Fibroblast of mammary gland (primary cell): Measurements from ENCODE around the gene BACE1.
"Not testable (repeated sequence)": the region's sequence is repeated elsewhere in the genome, so short reads cannot be mapped to it uniquely, and the experiment has no call there.

Experiments used
- DNase-seq: peaks from one replicate; pipeline ENCODE4 v3.0.0-alpha.2; 2010; ENCODE audit warnings: low read depth
- H3K4me3 ChIP-seq: 2 replicates; pipeline ENCODE4 v1.5.1; 2011; ENCODE audit warnings: low read depth, mild to moderate bottlenecking, low read length, moderate library complexity; ENCODE audit not compliant: control insufficient read depth
- CTCF ChIP-seq: conservative IDR thresholded peaks from 2 replicates; pipeline ENCODE4 v1.5.1; 2011; ENCODE audit warnings: low read depth, low read length, inconsistent platforms; ENCODE audit not compliant: control insufficient read depth, insufficient read depth

Gene BACE1

GRCh38 chr11:117335399-117335798 is 19.3 kb upstream of the BACE1 start:
- H3K4me3 ChIP-seq: no peak overlapping the region
- no peak for TF ChIP-seq CTCF

GRCh38 chr11:117334896-117335295 is 18.8 kb upstream of the BACE1 start:
- DNase-seq: no peak
- TF ChIP-seq CTCF: no peak
- H3K4me3 ChIP-seq: no peak overlapping the region

More at GRCh38 chr11:117335399-117335798, 19.3 kb upstream of the BACE1 start:
- DNase-seq: no peak

GRCh38 chr11:117333917-117334316 is 17.9 kb upstream of the BACE1 start:
- no peak overlapping the region for H3K4me3 ChIP-seq
- TF ChIP-seq CTCF: no peak
- DNase-seq: no peak

GRCh38 chr11:117332843-117333242 is 16.8 kb upstream of the BACE1 start:
- H3K4me3 ChIP-seq: no peak overlapping the region
- DNase-seq: no peak
- no peak for TF ChIP-seq CTCF

- TF ChIP-seq CTCF: no peak
- DNase-seq: peak; percentile 58
- peak overlapping the region; percentile 85 for H3K4me3 ChIP-seq
These were observed 12.4 kb upstream of the BACE1 start for GRCh38 chr11:117328375-117329010.

- no peak for TF ChIP-seq CTCF
- DNase-seq: peak; percentile 96
- peak within 1 kb of the TSS; percentile 85 for H3K4me3 ChIP-seq
These were observed 11.7 kb upstream of the BACE1 start, which contains the start of gene CEP164 for GRCh38 chr11:117327567-117328374. CEP164 (plus strand) TSS chr11:117327854; CDS start chr11:117338587, 10,733 bp downstream.

- peak overlapping the region; percentile 85 for H3K4me3 ChIP-seq
These were observed 11.2 kb upstream of the BACE1 start for GRCh38 chr11:117327255-117327566.

More at GRCh38 chr11:117327255-117327566, 11.2 kb upstream of the BACE1 start:
- not testable (repeated sequence) for DNase-seq
